A673 (cell line): ENCODE results near the gene SLC25A13. TPM values are rescaled to one million over a fixed set of nuclear protein-coding genes. Genes with fewer than 3 reads are reported as not detected.

Experiments
- BruUV-seq: library from RNA; stranded (reverse); fragments of 400-500 nt; replicated peaks from 2 replicates; lab custom pipeline; 2021; lab: Mats Ljungman, UMichigan
- CTCF ChIA-PET: fragments of 300-600 bp; sonication (Branson Sonifier 250); formaldehyde crosslinking; loops from one replicate; lab custom pipeline; 2022; ENCODE audit warnings: antibody characterized with exemption; lab: Charles Lee
- POLR2A ChIA-PET: fragments of 300-600 bp; sonication (Branson Sonifier 250); formaldehyde crosslinking; loops from one replicate; lab custom pipeline; 2022; ENCODE audit warnings: antibody characterized with exemption; ENCODE audit not compliant: low non-redundant PET; lab: Charles Lee
- DNase-seq: peaks from one replicate; pipeline ENCODE4 v3.0.0-alpha.2; 2015; ENCODE audit warnings: low spot score
- H3K27ac ChIP-seq: fragments of 200-600 bp; sonication (generic); 2 replicates; pipeline ENCODE4 v1.5.1; 2016; ENCODE audit warnings: mixed run types, low read depth, mild to moderate bottlenecking, mixed read lengths, antibody characterized with exemption, low read length; ENCODE audit not compliant: poor library complexity, severe bottlenecking
- H3K27me3 ChIP-seq: fragments of 200-600 bp; sonication (generic); replicated peaks from 2 replicates; pipeline ENCODE4 v1.6.1; 2017; ENCODE audit warnings: mixed run types, low read depth, mild to moderate bottlenecking, mixed read lengths, antibody characterized with exemption, low read length; ENCODE audit not compliant: insufficient read depth, poor library complexity
- H3K36me3 ChIP-seq: fragments of 200-600 bp; sonication (generic); 2 replicates; pipeline ENCODE4 v1.6.1; 2016; ENCODE audit warnings: mixed run types, mild to moderate bottlenecking, mixed read lengths, antibody characterized with exemption, low read length; ENCODE audit not compliant: insufficient read depth, poor library complexity, severe bottlenecking
- H3K4me1 ChIP-seq: fragments of 200-600 bp; sonication (generic); 2 replicates; pipeline ENCODE4 v1.6.1; 2017; ENCODE audit warnings: mixed run types, mild to moderate bottlenecking, mixed read lengths, antibody characterized with exemption, low read length; ENCODE audit not compliant: insufficient read depth, poor library complexity, severe bottlenecking
- H3K4me3 ChIP-seq: fragments of 200-600 bp; sonication (generic); 2 replicates; pipeline ENCODE4 v1.5.1; 2016; ENCODE audit warnings: low read depth, mixed run types, mild to moderate bottlenecking, mixed read lengths, low read length; ENCODE audit not compliant: poor library complexity, severe bottlenecking
- H3K9me3 ChIP-seq: fragments of 200-600 bp; sonication (generic); 2 replicates; pipeline ENCODE4 v1.6.1; 2016; ENCODE audit warnings: mixed run types, low read depth, mild to moderate bottlenecking, mixed read lengths, antibody characterized with exemption, low read length; ENCODE audit not compliant: poor library complexity, severe bottlenecking
- EZH2 ChIP-seq: fragments of 200-600 bp; sonication (generic); IDR thresholded peaks from 2 replicates; pipeline ENCODE4 v1.6.1; 2017; ENCODE audit warnings: borderline replicate concordance, low read depth, mild to moderate bottlenecking, mixed read lengths, antibody characterized with exemption, low read length; ENCODE audit not compliant: poor library complexity, severe bottlenecking
- intact Hi-C: fragments of 100-400 bp; cut with micrococcal nuclease; formaldehyde crosslinking; loops from one replicate; pipeline ENCODE4 v1.10.0; 2022; ENCODE audit not compliant: unreplicated experiment
- total RNA-seq: library from RNA; stranded (reverse); gene quantifications from 2 replicates; pipeline ENCODE4 v1.2.3, GENCODE V29; 2021
- TF ChIP-seq, protein P1 (sequence below): fragments of 300-800, 200-600 bp; sonication (generic); conservative IDR thresholded peaks from 2 replicates; pipeline ENCODE4 v1.5.1; 2017; ENCODE audit warnings: low read depth, mild to moderate bottlenecking, antibody characterized with exemption, low read length, moderate library complexity, mixed read lengths

The SLC25A13 gene
- total RNA-seq, 1 experiment from 2014 or later, result 22.7 TPM

DNA sequence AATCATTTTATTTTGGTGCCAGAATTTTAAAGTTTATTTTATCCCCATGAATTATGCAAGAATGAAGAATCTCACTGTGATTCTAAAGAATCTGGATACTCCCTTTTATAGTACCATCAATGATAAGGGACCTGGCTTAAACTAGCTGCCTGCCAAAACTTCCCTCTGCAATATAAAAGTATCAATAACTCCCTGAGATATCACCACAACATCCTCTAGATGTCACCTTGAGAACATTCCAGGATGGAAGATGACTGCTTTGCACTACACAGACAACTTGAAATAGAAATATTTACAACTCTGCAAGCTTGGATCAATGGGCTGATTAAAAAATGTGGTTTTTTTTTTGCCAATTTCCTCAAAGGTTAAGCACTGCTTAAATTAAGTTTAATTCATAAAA is 142.1 kb downstream of the SLC25A13 start:
- Histone ChIP-seq H3K27ac (no peak overlapping the region), H3K4me3 (no peak overlapping the region), H3K9me3 (no peaks in the 10 kb centered on the region), H3K4me1 (peaks cover 4% of the 10 kb centered on the region), H3K36me3 (no peaks in the 10 kb centered on the region), H3K27me3 (no peaks in the 10 kb centered on the region)
- intact Hi-C loops, result no loop called here
- DNase-seq, result peak; percentile 9
- TF ChIP-seq, protein P1, sequence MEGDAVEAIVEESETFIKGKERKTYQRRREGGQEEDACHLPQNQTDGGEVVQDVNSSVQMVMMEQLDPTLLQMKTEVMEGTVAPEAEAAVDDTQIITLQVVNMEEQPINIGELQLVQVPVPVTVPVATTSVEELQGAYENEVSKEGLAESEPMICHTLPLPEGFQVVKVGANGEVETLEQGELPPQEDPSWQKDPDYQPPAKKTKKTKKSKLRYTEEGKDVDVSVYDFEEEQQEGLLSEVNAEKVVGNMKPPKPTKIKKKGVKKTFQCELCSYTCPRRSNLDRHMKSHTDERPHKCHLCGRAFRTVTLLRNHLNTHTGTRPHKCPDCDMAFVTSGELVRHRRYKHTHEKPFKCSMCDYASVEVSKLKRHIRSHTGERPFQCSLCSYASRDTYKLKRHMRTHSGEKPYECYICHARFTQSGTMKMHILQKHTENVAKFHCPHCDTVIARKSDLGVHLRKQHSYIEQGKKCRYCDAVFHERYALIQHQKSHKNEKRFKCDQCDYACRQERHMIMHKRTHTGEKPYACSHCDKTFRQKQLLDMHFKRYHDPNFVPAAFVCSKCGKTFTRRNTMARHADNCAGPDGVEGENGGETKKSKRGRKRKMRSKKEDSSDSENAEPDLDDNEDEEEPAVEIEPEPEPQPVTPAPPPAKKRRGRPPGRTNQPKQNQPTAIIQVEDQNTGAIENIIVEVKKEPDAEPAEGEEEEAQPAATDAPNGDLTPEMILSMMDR, result peak; percentile 34; the same call in 1 of the 2 replicates
- no peak for TF ChIP-seq EZH2
- no TSS peak for BruUV-seq
- CTCF ChIA-PET, result no interaction called here
- POLR2A ChIA-PET, result no interaction called here

DNA sequence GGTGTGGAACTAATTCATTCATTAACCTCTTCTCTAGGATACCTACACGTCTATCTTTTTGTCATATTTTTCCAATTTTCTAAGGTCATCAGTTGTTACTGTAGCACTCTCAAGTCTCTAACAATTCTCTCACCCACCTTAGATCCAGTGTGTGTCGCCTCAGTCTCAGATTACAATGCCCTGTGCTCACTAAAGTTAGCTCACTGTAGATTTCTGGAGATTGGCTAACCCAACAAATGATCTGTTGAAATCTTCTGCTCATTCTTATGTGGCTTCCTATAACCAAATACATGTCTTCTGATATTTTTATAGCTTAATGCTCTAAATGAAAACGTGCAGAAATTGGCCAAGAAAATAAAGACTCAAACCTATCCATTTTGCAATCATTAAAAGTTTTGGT is 142.6 kb downstream of the SLC25A13 start:
- intact Hi-C loops, result no loop called here

DNA sequence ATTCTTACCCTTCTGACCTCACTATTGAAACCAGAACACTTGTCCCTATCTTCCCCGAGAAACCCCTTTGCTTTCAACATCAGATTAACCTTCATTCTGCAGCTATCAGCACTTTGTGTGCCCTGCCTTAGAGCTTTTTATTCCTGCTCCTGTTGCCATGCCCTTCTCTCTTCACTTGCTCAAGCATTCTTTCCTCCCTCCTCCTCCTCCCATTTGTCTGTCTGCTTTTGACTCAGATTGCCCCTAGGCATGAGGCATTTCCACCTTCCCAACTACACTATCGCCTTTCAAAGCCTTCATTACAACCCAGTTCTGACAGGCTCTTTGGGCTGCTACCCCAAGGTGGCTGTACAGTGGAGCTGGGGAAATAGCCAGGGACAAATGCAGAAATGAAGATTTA is 143.3 kb downstream of the SLC25A13 start:
- intact Hi-C loops, result no loop called here
- BruUV-seq, result no TSS peak
- DNase-seq, result no peak

More for the DNA sequence above, 142.6 kb downstream of the SLC25A13 start:
- H3K4me1 ChIP-seq, result peaks cover 4% of the 10 kb centered on the region
- no peak overlapping the region for H3K27ac ChIP-seq
- CTCF ChIA-PET, result no interaction called here
- H3K27me3 ChIP-seq, result no peaks in the 10 kb centered on the region
- H3K36me3 ChIP-seq, result no peaks in the 10 kb centered on the region
- DNase-seq, result no peak
- no peaks in the 10 kb centered on the region for H3K9me3 ChIP-seq
- BruUV-seq, result no TSS peak
- H3K4me3 ChIP-seq, result no peak overlapping the region
- TF ChIP-seq, protein P1, result no peak
- POLR2A ChIA-PET, result no interaction called here

DNA sequence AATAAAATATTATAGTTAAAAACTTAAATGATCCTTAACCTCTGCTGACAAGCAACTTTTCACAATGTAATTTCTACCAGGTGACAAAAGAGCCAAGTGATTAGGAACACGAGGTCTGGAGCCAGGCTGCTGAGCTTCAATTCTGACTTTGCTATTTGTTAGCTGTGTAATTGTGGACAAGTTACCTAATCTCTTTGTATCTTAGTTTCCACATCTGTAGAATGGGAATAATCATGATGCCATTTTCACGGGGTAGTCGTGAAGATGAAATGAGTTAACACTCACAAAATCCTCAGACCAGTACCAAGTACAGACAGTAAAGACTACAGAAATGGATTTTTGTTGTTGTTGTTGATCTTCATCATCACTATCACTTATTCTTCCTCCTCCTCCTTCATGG is 144.5 kb downstream of the SLC25A13 start:
- Histone ChIP-seq H3K4me3 (no peak overlapping the region), H3K36me3 (no peaks in the 10 kb centered on the region), H3K27me3 (no peaks in the 10 kb centered on the region), H3K27ac (no peak overlapping the region), H3K9me3 (no peaks in the 10 kb centered on the region), H3K4me1 (peaks cover 4% of the 10 kb centered on the region)
- intact Hi-C loops, result no loop called here
- ChIA-PET CTCF (no interaction called here), POLR2A (no interaction called here)
- TF ChIP-seq, protein P1, result no peak
- no peak for TF ChIP-seq EZH2
- BruUV-seq, result no TSS peak
- DNase-seq, result no peak

More for the DNA sequence above, 143.3 kb downstream of the SLC25A13 start:
- TF ChIP-seq EZH2, result no peak
- no peaks in the 10 kb centered on the region for H3K27me3 ChIP-seq
- H3K9me3 ChIP-seq, result no peaks in the 10 kb centered on the region
- no peak overlapping the region for H3K4me3 ChIP-seq
- no peak overlapping the region for H3K27ac ChIP-seq
- ChIA-PET POLR2A (no interaction called here), CTCF (no interaction called here)
- peaks cover 4% of the 10 kb centered on the region for H3K4me1 ChIP-seq
- no peaks in the 10 kb centered on the region for H3K36me3 ChIP-seq
